IMR-90 (cell line): ENCODE results near the gene TIMP1.

Source experiments
- FOS ChIP-seq: fragments of 150-350 bp; IDR thresholded peaks from 2 replicates; pipeline ENCODE4 v1.6.1; 2016; ENCODE audit warnings: low read depth, low read length
- MAFK ChIP-seq: IDR thresholded peaks from 2 replicates; pipeline ENCODE4 v1.6.1; 2012; ENCODE audit warnings: low read depth, low read length, improper control_type of control experiment
- MXI1 ChIP-seq: IDR thresholded peaks from 2 replicates; pipeline ENCODE4 v1.6.1; 2012; ENCODE audit warnings: low read depth, mild to moderate bottlenecking, low read length, moderate library complexity, borderline replicate concordance
- POLR2A ChIP-seq: IDR thresholded peaks from 2 replicates; pipeline ENCODE4 v1.6.1; 2012; ENCODE audit warnings: mild to moderate bottlenecking, low read depth, low read length
- RAD21 ChIP-seq: IDR thresholded peaks from 2 replicates; pipeline ENCODE4 v1.6.1; 2012; ENCODE audit warnings: low read length, improper control_type of control experiment
- RCOR1 ChIP-seq: IDR thresholded peaks from 2 replicates; pipeline ENCODE4 v1.6.1; 2012; ENCODE audit warnings: mild to moderate bottlenecking, low read length, improper control_type of control experiment; ENCODE audit not compliant: insufficient replicate concordance
- RFX5 ChIP-seq: IDR thresholded peaks from 2 replicates; pipeline ENCODE4 v1.8.0; 2012; ENCODE audit warnings: low read depth, mild to moderate bottlenecking, low read length, moderate library complexity
- SMC3 ChIP-seq: fragments of 150-350 bp; IDR thresholded peaks from 2 replicates; pipeline ENCODE4 v1.6.1; 2016; ENCODE audit warnings: low read depth, mild to moderate bottlenecking, antibody characterized with exemption, low read length, moderate library complexity
- TF ChIP-seq, protein P1 (sequence below): conservative IDR thresholded peaks from 2 replicates; pipeline ENCODE4 v1.5.1; 2012; ENCODE audit warnings: mild to moderate bottlenecking, low read depth, low read length, improper control_type of control experiment
- TF ChIP-seq, protein P2 (sequence below): fragments of 150-350 bp; IDR thresholded peaks from 2 replicates; pipeline ENCODE4 v1.6.1; 2016; ENCODE audit warnings: low read depth, mild to moderate bottlenecking, low read length, moderate library complexity, borderline replicate concordance
- TF ChIP-seq, protein P3 (sequence below): fragments of 150-350 bp; IDR thresholded peaks from 2 replicates; pipeline ENCODE4 v1.6.1; 2017; ENCODE audit warnings: mild to moderate bottlenecking, antibody characterized with exemption, low read length, low read depth

DNA sequence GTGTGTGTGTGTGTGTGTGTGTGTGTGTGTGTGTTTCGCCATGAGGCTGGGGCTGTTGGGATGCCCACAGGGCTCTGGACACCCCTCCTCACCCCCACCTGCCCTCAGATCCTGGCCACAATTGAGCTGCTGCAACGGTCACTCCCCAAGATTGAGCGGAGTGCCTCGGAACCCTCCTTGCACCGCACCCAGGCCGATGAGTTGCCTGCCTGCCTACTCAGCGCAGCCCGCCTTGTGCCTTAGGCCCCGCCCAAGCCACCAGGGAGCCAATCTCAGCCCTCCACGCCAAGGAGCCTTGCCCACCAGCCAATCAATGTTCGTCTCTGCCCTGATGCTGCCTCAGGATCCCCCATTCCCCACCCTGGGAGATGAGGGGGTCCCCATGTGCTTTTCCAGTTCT, 11.0 kb upstream of the TIMP1 start:
- no peak for TF ChIP-seq MXI1
- TF ChIP-seq RAD21: no peak
- TF ChIP-seq POLR2A: no peak
- TF ChIP-seq, protein P1, sequence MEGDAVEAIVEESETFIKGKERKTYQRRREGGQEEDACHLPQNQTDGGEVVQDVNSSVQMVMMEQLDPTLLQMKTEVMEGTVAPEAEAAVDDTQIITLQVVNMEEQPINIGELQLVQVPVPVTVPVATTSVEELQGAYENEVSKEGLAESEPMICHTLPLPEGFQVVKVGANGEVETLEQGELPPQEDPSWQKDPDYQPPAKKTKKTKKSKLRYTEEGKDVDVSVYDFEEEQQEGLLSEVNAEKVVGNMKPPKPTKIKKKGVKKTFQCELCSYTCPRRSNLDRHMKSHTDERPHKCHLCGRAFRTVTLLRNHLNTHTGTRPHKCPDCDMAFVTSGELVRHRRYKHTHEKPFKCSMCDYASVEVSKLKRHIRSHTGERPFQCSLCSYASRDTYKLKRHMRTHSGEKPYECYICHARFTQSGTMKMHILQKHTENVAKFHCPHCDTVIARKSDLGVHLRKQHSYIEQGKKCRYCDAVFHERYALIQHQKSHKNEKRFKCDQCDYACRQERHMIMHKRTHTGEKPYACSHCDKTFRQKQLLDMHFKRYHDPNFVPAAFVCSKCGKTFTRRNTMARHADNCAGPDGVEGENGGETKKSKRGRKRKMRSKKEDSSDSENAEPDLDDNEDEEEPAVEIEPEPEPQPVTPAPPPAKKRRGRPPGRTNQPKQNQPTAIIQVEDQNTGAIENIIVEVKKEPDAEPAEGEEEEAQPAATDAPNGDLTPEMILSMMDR: no peak
- TF ChIP-seq RCOR1: no peak
- TF ChIP-seq, protein P2, sequence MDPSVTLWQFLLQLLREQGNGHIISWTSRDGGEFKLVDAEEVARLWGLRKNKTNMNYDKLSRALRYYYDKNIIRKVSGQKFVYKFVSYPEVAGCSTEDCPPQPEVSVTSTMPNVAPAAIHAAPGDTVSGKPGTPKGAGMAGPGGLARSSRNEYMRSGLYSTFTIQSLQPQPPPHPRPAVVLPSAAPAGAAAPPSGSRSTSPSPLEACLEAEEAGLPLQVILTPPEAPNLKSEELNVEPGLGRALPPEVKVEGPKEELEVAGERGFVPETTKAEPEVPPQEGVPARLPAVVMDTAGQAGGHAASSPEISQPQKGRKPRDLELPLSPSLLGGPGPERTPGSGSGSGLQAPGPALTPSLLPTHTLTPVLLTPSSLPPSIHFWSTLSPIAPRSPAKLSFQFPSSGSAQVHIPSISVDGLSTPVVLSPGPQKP: no peak
- TF ChIP-seq MAFK: no peak
- TF ChIP-seq, protein P3, sequence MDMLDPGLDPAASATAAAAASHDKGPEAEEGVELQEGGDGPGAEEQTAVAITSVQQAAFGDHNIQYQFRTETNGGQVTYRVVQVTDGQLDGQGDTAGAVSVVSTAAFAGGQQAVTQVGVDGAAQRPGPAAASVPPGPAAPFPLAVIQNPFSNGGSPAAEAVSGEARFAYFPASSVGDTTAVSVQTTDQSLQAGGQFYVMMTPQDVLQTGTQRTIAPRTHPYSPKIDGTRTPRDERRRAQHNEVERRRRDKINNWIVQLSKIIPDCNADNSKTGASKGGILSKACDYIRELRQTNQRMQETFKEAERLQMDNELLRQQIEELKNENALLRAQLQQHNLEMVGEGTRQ: no peak
- TF ChIP-seq RFX5: no peak
- TF ChIP-seq SMC3: no peak
- no peak for TF ChIP-seq FOS
